GM23248 (cell line): ENCODE measurements around the gene RNU4-1. TPM values are rescaled to one million over a fixed set of nuclear protein-coding genes. Genes with fewer than 3 reads are reported as not detected.
"Not testable (repeated sequence)": the region's sequence is repeated elsewhere in the genome, so short reads cannot be mapped to it uniquely, and the experiment has no call there.

Experiments used
- DNase-seq: peaks from one replicate; pipeline ENCODE4 v3.0.0-alpha.2; 2015
- H2AFZ ChIP-seq: fragments of 200-600 bp; sonication (generic); 2 replicates; pipeline ENCODE4 v1.6.1; 2016; ENCODE audit warnings: antibody characterized with exemption
- H3F3A ChIP-seq: fragments of 200-600 bp; sonication (generic); 2 replicates; pipeline ENCODE4 v1.6.1; 2016; ENCODE audit warnings: mild to moderate bottlenecking, antibody characterized with exemption, mixed run types; ENCODE audit not compliant: insufficient read depth
- H3K27ac ChIP-seq: fragments of 200-600 bp; sonication (generic); 2 replicates; pipeline ENCODE4 v1.5.1; 2016; ENCODE audit warnings: mild to moderate bottlenecking
- H3K27me3 ChIP-seq: fragments of 200-600 bp; sonication (generic); replicated peaks from 2 replicates; pipeline ENCODE4 v1.6.1; 2016; ENCODE audit warnings: mild to moderate bottlenecking; ENCODE audit not compliant: insufficient read depth
- H3K36me3 ChIP-seq: fragments of 200-600 bp; sonication (generic); 2 replicates; pipeline ENCODE4 v1.6.1; 2016; ENCODE audit warnings: low read depth, mild to moderate bottlenecking
- H3K4me1 ChIP-seq: fragments of 200-600 bp; sonication (generic); 2 replicates; pipeline ENCODE4 v1.6.1; 2016; ENCODE audit warnings: mild to moderate bottlenecking; ENCODE audit not compliant: insufficient read depth
- H3K4me2 ChIP-seq: fragments of 200-600 bp; sonication (generic); one replicate; pipeline ENCODE4 v1.6.1; 2016; ENCODE audit warnings: mild to moderate bottlenecking; ENCODE audit not compliant: unreplicated experiment
- H3K4me3 ChIP-seq: fragments of 200-600 bp; sonication (generic); 2 replicates; pipeline ENCODE4 v1.5.1; 2016; ENCODE audit warnings: mild to moderate bottlenecking
- H3K79me2 ChIP-seq: fragments of 200-600 bp; sonication (generic); 2 replicates; pipeline ENCODE4 v1.6.1; 2016; ENCODE audit warnings: mild to moderate bottlenecking; ENCODE audit not compliant: insufficient read depth
- H3K9ac ChIP-seq: fragments of 200-600 bp; sonication (generic); 2 replicates; pipeline ENCODE4 v1.6.1; 2016; ENCODE audit warnings: mild to moderate bottlenecking
- H3K9me2 ChIP-seq: fragments of 200-600 bp; sonication (generic); 2 replicates; pipeline ENCODE4 v1.6.1; 2016; ENCODE audit warnings: mixed run types, mild to moderate bottlenecking, moderate library complexity; ENCODE audit not compliant: insufficient read depth
- H3K9me3 ChIP-seq: fragments of 200-600 bp; sonication (generic); one replicate; pipeline ENCODE4 v1.6.1; 2017; ENCODE audit warnings: low read depth
- H4K20me1 ChIP-seq: fragments of 200-600 bp; sonication (generic); 2 replicates; pipeline ENCODE4 v1.6.0; 2016; ENCODE audit not compliant: insufficient read depth
- EZH2 ChIP-seq: fragments of 200-600 bp; sonication (generic); IDR thresholded peaks from 2 replicates; pipeline ENCODE4 v1.6.1; 2018; ENCODE audit warnings: antibody characterized with exemption, mild to moderate bottlenecking; ENCODE audit not compliant: insufficient read depth, poor library complexity, severe bottlenecking
- EZH2phosphoT487 ChIP-seq: fragments of 200-600 bp; sonication (generic); IDR thresholded peaks from 2 replicates; pipeline ENCODE4 v1.6.1; 2018; ENCODE audit warnings: antibody characterized with exemption, moderate library complexity, mild to moderate bottlenecking, low read depth; ENCODE audit not compliant: insufficient read depth
- WGBS, 2 experiments: methylation state at CpG; one replicate each; pipeline ENCODE4 v1.1.6; 2015 to 2017; ENCODE audit warnings: low lambda C conversion rate in 2 of 2, low coverage in 1 of 2; ENCODE audit errors: missing lambda C conversion rate in 2 of 2; 5-methylcytosine and 5-hydroxymethylcytosine counted together
- in situ Hi-C: fragments of 300-500 bp; cut with MboI; formaldehyde crosslinking; loops from 2 replicates; pipeline ENCODE4 v1.15.0; 2020
- polyA plus RNA-seq: library from polyadenylated mRNA; unstranded; fragments of >200 nt; fragmentation: Nextera tagmentation; extraction: Ambion mirVana; gene quantifications from 2 replicates; pipeline ENCODE4 v1.2.1, GENCODE V29; 2016
- total RNA-seq: library from RNA; depleted of rRNA; stranded (reverse); fragments of >200 nt; shearing (Covaris generic); gene quantifications from 2 replicates; pipeline ENCODE4 v1.2.3, GENCODE V29; 2014; rRNA removed

RNU4-1 gene
- total RNA-seq (not detected in 2 replicates), polyA plus RNA-seq (4.1 TPM in 1 of 2 replicates, not detected in the other)

GRCh38 chr12:120292661-120293531, at the start of gene RNU4-1:
TSS of gene RNU4-1 (minus strand) at chr12:120293237.
- in situ Hi-C loops, result no loop called here
- Histone ChIP-seq H3K9me2 (no peaks in the 10 kb centered on the region), H3K4me3 (peak within 1 kb of the TSS; percentile 69), H3K27me3 (no peaks in the 10 kb centered on the region), H3K36me3 (no peaks in the 10 kb centered on the region), H2AFZ (peak within 1 kb of the TSS; percentile 72), H3K4me2 (peak within 1 kb of the TSS; percentile 96), H3K79me2 (no peaks in the 10 kb centered on the region), H4K20me1 (no peaks in the 10 kb centered on the region), H3K9me3 (no peaks in the 10 kb centered on the region), H3K4me1 (0 out of 2 replicates have a peak, but pooled peaks cover 8% of the 10 kb centered on the region), H3F3A (peaks cover 39% of the 10 kb centered on the region), H3K27ac (peak within 1 kb of the TSS; percentile 100), H3K9ac (peak within 1 kb of the TSS; percentile 97)
- TF ChIP-seq EZH2 (no peak), EZH2phosphoT487 (no peak)
- DNase-seq, result peak; percentile 93
- WGBS, 2 experiments, result 1 to 3% methylated on average over 29 of the region's 29 CpGs

- no peaks in the 10 kb centered on the region for H3K36me3 ChIP-seq
- H3K79me2 ChIP-seq, result no peaks in the 10 kb centered on the region
- in situ Hi-C loops, result no loop called here
- H3F3A ChIP-seq, result no peaks in the 10 kb centered on the region
- 51 to 56% methylated on average over 21 to 30 of the region's 30 CpGs for WGBS, 2 experiments
- H3K27me3 ChIP-seq, result no peaks in the 10 kb centered on the region
- no peaks in the 10 kb centered on the region for H3K9me2 ChIP-seq
- no peak overlapping the region for H3K4me2 ChIP-seq
- no peak for TF ChIP-seq EZH2phosphoT487
- DNase-seq, result no peak
- no peaks in the 10 kb centered on the region for H4K20me1 ChIP-seq
- H3K27ac ChIP-seq, result no peak overlapping the region
- no peaks in the 10 kb centered on the region for H3K9me3 ChIP-seq
- H2AFZ ChIP-seq, result no peak overlapping the region
- H3K9ac ChIP-seq, result no peak overlapping the region
- no peak overlapping the region for H3K4me3 ChIP-seq
- no peaks in the 10 kb centered on the region for H3K4me1 ChIP-seq
Observed at GRCh38 chr12:120342175-120343038, 49.4 kb upstream of the RNU4-1 start.

GRCh38 chr12:120339256-120339655, 46.2 kb upstream of the RNU4-1 start:
- Histone ChIP-seq H3K36me3 (no peaks in the 10 kb centered on the region), H4K20me1 (no peaks in the 10 kb centered on the region), H3K9ac (no peak overlapping the region), H3K9me3 (no peaks in the 10 kb centered on the region), H3K4me3 (no peak overlapping the region), H3K79me2 (no peaks in the 10 kb centered on the region), H3K27ac (no peak overlapping the region), H3K4me1 (no peaks in the 10 kb centered on the region), H3K4me2 (no peak overlapping the region), H3K9me2 (no peaks in the 10 kb centered on the region), H3K27me3 (no peaks in the 10 kb centered on the region), H2AFZ (no peak overlapping the region), H3F3A (no peaks in the 10 kb centered on the region)
- in situ Hi-C loops, result no loop called here
- TF ChIP-seq EZH2, result no peak
- TF ChIP-seq EZH2phosphoT487, result no peak
- DNase-seq, result no peak
- WGBS, 2 experiments, result 63 to 65% methylated on average over 4 of the region's 4 CpGs

- H3K27ac ChIP-seq, result no peak overlapping the region
- H3K4me2 ChIP-seq, result no peak overlapping the region
- no peak for DNase-seq
- no peaks in the 10 kb centered on the region for H3K9me2 ChIP-seq
- in situ Hi-C loops, result no loop called here
- H3K9me3 ChIP-seq, result no peaks in the 10 kb centered on the region
- 19 to 26% methylated on average over 2 of the region's 2 CpGs for WGBS, 2 experiments
- no peaks in the 10 kb centered on the region for H4K20me1 ChIP-seq
- no peak overlapping the region for H2AFZ ChIP-seq
- no peaks in the 10 kb centered on the region for H3K36me3 ChIP-seq
- no peaks in the 10 kb centered on the region for H3K4me1 ChIP-seq
- H3K27me3 ChIP-seq, result no peaks in the 10 kb centered on the region
- no peaks in the 10 kb centered on the region for H3F3A ChIP-seq
- no peak overlapping the region for H3K4me3 ChIP-seq
- H3K9ac ChIP-seq, result no peak overlapping the region
- no peak for TF ChIP-seq EZH2phosphoT487
- no peak for TF ChIP-seq EZH2
- no peaks in the 10 kb centered on the region for H3K79me2 ChIP-seq
Observed at GRCh38 chr12:120337730-120338129, 44.7 kb upstream of the RNU4-1 start.

DNA sequence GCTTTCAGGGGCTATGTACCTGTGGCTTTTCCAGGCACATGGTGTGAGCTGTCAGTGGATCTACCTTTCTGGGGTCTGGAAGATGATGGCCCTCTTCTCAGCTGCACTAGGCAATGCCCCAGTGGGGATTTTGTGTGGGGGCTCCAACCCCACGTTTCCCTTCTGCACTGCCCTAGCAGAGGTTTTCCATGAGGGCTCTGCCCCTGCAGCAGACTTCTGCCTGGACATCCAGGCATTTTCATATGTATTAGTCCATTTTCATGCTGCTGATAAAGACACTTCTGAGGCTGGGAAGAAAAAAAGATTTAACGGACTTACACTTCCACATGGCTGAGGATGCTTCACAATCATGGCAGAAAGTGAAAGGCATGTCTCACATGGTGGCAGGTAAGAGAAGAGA, 43.4 kb upstream of the RNU4-1 start:
- not testable (repeated sequence) for H3K4me3 ChIP-seq

DNA sequence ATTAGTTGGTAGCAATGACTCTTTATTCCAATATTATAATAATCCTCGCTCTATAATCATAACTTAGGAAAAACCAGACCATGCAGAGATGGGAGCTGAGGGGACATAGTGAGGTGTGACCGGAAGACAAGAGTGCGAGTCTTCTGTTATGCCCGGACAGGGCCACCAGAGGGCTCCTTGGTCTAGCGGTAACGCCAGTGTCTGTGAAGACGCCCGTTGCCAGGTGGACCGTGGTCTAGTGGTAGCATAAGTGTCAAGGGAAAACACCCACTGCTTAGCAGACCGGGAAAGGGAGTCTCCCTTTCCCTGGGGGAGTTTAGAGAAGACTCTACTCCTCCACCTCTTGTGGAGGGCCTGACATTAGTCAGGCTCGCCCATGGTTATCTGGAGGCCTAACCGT, 42.4 kb upstream of the RNU4-1 start:
- peak; percentile 67 for DNase-seq
- WGBS, 2 experiments, result 15 to 18% methylated on average over 12 of the region's 12 CpGs

More for the DNA sequence above, 43.4 kb upstream of the RNU4-1 start:
- H3K4me1 ChIP-seq, H3F3A ChIP-seq, H3K27me3 ChIP-seq, H3K9me2 ChIP-seq, H3K27ac ChIP-seq, H3K4me2 ChIP-seq, H3K36me3 ChIP-seq, in situ Hi-C loops, H2AFZ ChIP-seq, H3K9me3 ChIP-seq, H3K9ac ChIP-seq, DNase-seq, H3K79me2 ChIP-seq, H4K20me1 ChIP-seq: not testable (repeated sequence)
- 43 to 61% methylated on average over 2 of the region's 2 CpGs for WGBS, 2 experiments

More for the DNA sequence above, 42.4 kb upstream of the RNU4-1 start:
- H3K27ac ChIP-seq, H3K9me2 ChIP-seq, H3K27me3 ChIP-seq, H3K4me1 ChIP-seq, H3K4me2 ChIP-seq, H3K4me3 ChIP-seq, H3K9ac ChIP-seq, H3F3A ChIP-seq, H3K36me3 ChIP-seq, H3K9me3 ChIP-seq, in situ Hi-C loops, H4K20me1 ChIP-seq, H3K79me2 ChIP-seq: not testable (repeated sequence)
- peak overlapping the region; percentile 36; the same call in 1 of the 2 replicates for H2AFZ ChIP-seq
